WTC11 (cell line): ENCODE measurements around the gene CDCP1. TPM values are rescaled to one million over a fixed set of nuclear protein-coding genes. Genes with fewer than 3 reads are reported as not detected.

Experiments
- ATAC-seq: fragments of 200-7000 bp; cut with Tn5 transposase; 2 replicates; pipeline ENCODE4 v1.10.0; 2021; ENCODE audit warnings: mild to moderate bottlenecking, moderate library complexity
- CTCF ChIA-PET: fragments of 300-600 bp; sonication (Branson Sonifier 250); formaldehyde crosslinking; loops from one replicate; lab custom pipeline; 2021; ENCODE audit warnings: antibody characterized with exemption; lab: Charles Lee
- POLR2A ChIA-PET: fragments of 350-600 bp; sonication (Branson Sonifier 250); formaldehyde crosslinking; loops from one replicate; lab custom pipeline; 2021; ENCODE audit warnings: antibody characterized with exemption; lab: Charles Lee
- DNase-seq: peaks from one replicate; pipeline ENCODE4 v3.0.0; 2021; ENCODE audit warnings: low spot score
- H3K27ac Mint-ChIP-seq: 2 replicates; pipeline ENCODE4 v1.8.0; 2021; ENCODE audit warnings: mixed read lengths
- H3K27me3 Mint-ChIP-seq: 2 replicates; pipeline ENCODE4 v1.8.0; 2021; ENCODE audit warnings: low read depth, mild to moderate bottlenecking, moderate library complexity, mixed read lengths
- H3K36me3 Mint-ChIP-seq: 2 replicates; pipeline ENCODE4 v1.8.0; 2021; ENCODE audit warnings: mixed read lengths
- H3K4me1 Mint-ChIP-seq: 2 replicates; pipeline ENCODE4 v1.8.0; 2022; ENCODE audit warnings: mixed read lengths
- H3K4me3 Mint-ChIP-seq: 2 replicates; pipeline ENCODE4 v1.8.0; 2021; ENCODE audit warnings: mild to moderate bottlenecking, moderate library complexity, mixed read lengths
- H3K9me3 Mint-ChIP-seq: 2 replicates; pipeline ENCODE4 v1.8.0; 2021; ENCODE audit warnings: mixed read lengths
- ARID4B ChIP-seq: sonication (generic); formaldehyde crosslinking; IDR thresholded peaks from 2 replicates; pipeline ENCODE4 v1.8.0; 2023; ENCODE audit warnings: missing genetic modification reagents, mild to moderate bottlenecking, borderline replicate concordance
- ATF3 ChIP-seq: sonication (generic); formaldehyde crosslinking; conservative IDR thresholded peaks from 2 replicates; pipeline ENCODE4 v1.8.1; 2022; ENCODE audit warnings: mild to moderate bottlenecking, missing genetic modification reagents
- CBFB ChIP-seq: sonication (generic); formaldehyde crosslinking; IDR thresholded peaks from 2 replicates; pipeline ENCODE4 v1.8.1; 2022; ENCODE audit warnings: mild to moderate bottlenecking, low read depth, missing genetic modification reagents
- E2F4 ChIP-seq: sonication (generic); formaldehyde crosslinking; IDR thresholded peaks from 2 replicates; pipeline ENCODE4 v1.8.1; 2022; ENCODE audit warnings: low read depth, mild to moderate bottlenecking, moderate library complexity, missing genetic modification reagents, borderline replicate concordance
- EMX1 ChIP-seq: fragments of 250-450 bp; sonication (Bioruptor Pico); IDR thresholded peaks from 2 replicates; pipeline ENCODE4 v1.8.0; 2021; ENCODE audit warnings: mild to moderate bottlenecking
- FOXJ3 ChIP-seq: sonication (generic); formaldehyde crosslinking; IDR thresholded peaks from 2 replicates; pipeline ENCODE4 v1.9.0; 2021; ENCODE audit warnings: missing genetic modification reagents, mild to moderate bottlenecking, borderline replicate concordance
- FOXK1 ChIP-seq: sonication (generic); formaldehyde crosslinking; IDR thresholded peaks from 2 replicates; pipeline ENCODE4 v1.8.0; 2022; ENCODE audit warnings: mild to moderate bottlenecking, moderate library complexity, missing genetic modification reagents
- GRHL2 ChIP-seq: fragments of 250-450 bp; sonication (Bioruptor Pico); IDR thresholded peaks from 2 replicates; pipeline ENCODE4 v1.8.0; 2022; ENCODE audit warnings: mild to moderate bottlenecking, moderate library complexity; ENCODE audit not compliant: insufficient replicate concordance, severe bottlenecking
- IRF1 ChIP-seq: sonication (generic); formaldehyde crosslinking; IDR thresholded peaks from 2 replicates; pipeline ENCODE4 v1.8.0; 2023; ENCODE audit warnings: missing genetic modification reagents
- MAX ChIP-seq: sonication (generic); formaldehyde crosslinking; IDR thresholded peaks from 2 replicates; pipeline ENCODE4 v1.8.0; 2022; ENCODE audit warnings: mild to moderate bottlenecking, missing genetic modification reagents
- MLX ChIP-seq: sonication (generic); formaldehyde crosslinking; IDR thresholded peaks from 2 replicates; pipeline ENCODE4 v1.8.1; 2023; ENCODE audit warnings: mild to moderate bottlenecking, missing genetic modification reagents, moderate library complexity
- MXD4 ChIP-seq: fragments of 250-450 bp; sonication (Bioruptor Pico); IDR thresholded peaks from 2 replicates; pipeline ENCODE4 v1.8.0; 2021; ENCODE audit warnings: mild to moderate bottlenecking, moderate library complexity, borderline replicate concordance
- NR1H2 ChIP-seq: sonication (generic); formaldehyde crosslinking; IDR thresholded peaks from 2 replicates; pipeline ENCODE4 v1.9.0; 2021; ENCODE audit warnings: mild to moderate bottlenecking, moderate library complexity, missing genetic modification reagents
- SMAD4 ChIP-seq: sonication (generic); formaldehyde crosslinking; IDR thresholded peaks from 2 replicates; pipeline ENCODE4 v1.8.0; 2022; ENCODE audit warnings: mild to moderate bottlenecking, missing genetic modification reagents
- ZBTB43 ChIP-seq: sonication (generic); formaldehyde crosslinking; IDR thresholded peaks from 2 replicates; pipeline ENCODE4 v1.8.1; 2023; ENCODE audit warnings: mild to moderate bottlenecking, missing genetic modification reagents
- ZNF121 ChIP-seq: sonication (generic); formaldehyde crosslinking; IDR thresholded peaks from 2 replicates; pipeline ENCODE4 v1.8.0; 2023; ENCODE audit warnings: missing genetic modification reagents
- ZNF138 ChIP-seq: sonication (generic); formaldehyde crosslinking; conservative IDR thresholded peaks from 2 replicates; pipeline ENCODE4 v1.8.1; 2022; ENCODE audit warnings: mild to moderate bottlenecking, moderate library complexity, missing genetic modification reagents
- ZNF281 ChIP-seq: sonication (generic); formaldehyde crosslinking; IDR thresholded peaks from 2 replicates; pipeline ENCODE4 v1.8.0; 2023; ENCODE audit warnings: mild to moderate bottlenecking, missing genetic modification reagents
- ZNF425 ChIP-seq: fragments of 250-450 bp; sonication (Bioruptor Pico); conservative IDR thresholded peaks from 2 replicates; pipeline ENCODE4 v1.9.0; 2021; ENCODE audit warnings: mild to moderate bottlenecking
- ZNF671 ChIP-seq: fragments of 250-450 bp; sonication (Bioruptor Pico); IDR thresholded peaks from 2 replicates; pipeline ENCODE4 v1.8.0; 2021; ENCODE audit warnings: mild to moderate bottlenecking
- total RNA-seq: library from RNA; stranded (reverse); gene quantifications from 3 replicates; pipeline ENCODE4 v1.2.3, GENCODE V29; 2021

The CDCP1 gene
- total RNA-seq, 1 experiment from 2014 or later = 14.6 TPM

GRCh38 chr3:45082142-45082538, 64.0 kb downstream of the CDCP1 start:
- ATAC-seq = no peak
- Mint-ChIP-seq H3K9me3 (no peaks in the 10 kb centered on the region), H3K36me3 (peaks cover 14% of the 10 kb centered on the region), H3K27ac (no peak overlapping the region), H3K4me1 (peaks cover 4% of the 10 kb centered on the region; the same call in 1 of the 2 replicates), H3K27me3 (no peaks in the 10 kb centered on the region), H3K4me3 (no peak overlapping the region)
- POLR2A ChIA-PET = no interaction called here
- no peak for TF ChIP-seq EMX1 (CRISPR knock-in tag)
- no peak for TF ChIP-seq ATF3 (CRISPR knock-in tag)
- TF ChIP-seq ZNF281 (CRISPR knock-in tag) = no peak
- TF ChIP-seq MAX (CRISPR knock-in tag) = no peak
- TF ChIP-seq ZNF425 = no peak
- TF ChIP-seq NR1H2 = no peak
- no peak for TF ChIP-seq CBFB (CRISPR knock-in tag)
- no peak for TF ChIP-seq ZBTB43 (CRISPR knock-in tag)
- no peak for TF ChIP-seq ZNF671
- no peak for TF ChIP-seq MLX (CRISPR knock-in tag)
- TF ChIP-seq ZNF121 (CRISPR knock-in tag) = no peak
- TF ChIP-seq FOXK1 (CRISPR knock-in tag) = no peak
- no peak for DNase-seq
- CTCF ChIA-PET = no interaction called here

- H3K27ac Mint-ChIP-seq = no peak overlapping the region
- TF ChIP-seq ZNF138 (no peak), FOXJ3 (CRISPR knock-in tag) (no peak), MXD4 (CRISPR knock-in tag) (no peak), IRF1 (no peak), NR1H2 (no peak), E2F4 (CRISPR knock-in tag) (no peak), SMAD4 (no peak), GRHL2 (CRISPR knock-in tag) (no peak), ARID4B (CRISPR knock-in tag) (no peak)
- TF ChIP-seq, all 79 proteins: peak for 0
- ATAC-seq (no peak), DNase-seq (no peak)
- Mint-ChIP-seq H3K27me3 (no peaks in the 10 kb centered on the region), H3K36me3 (peaks cover 9% of the 10 kb centered on the region), H3K9me3 (0 out of 2 replicates have a peak, but pooled peaks cover 4% of the 10 kb centered on the region), H3K4me1 (peaks cover 2% of the 10 kb centered on the region; the same call in 1 of the 2 replicates), H3K4me3 (no peak overlapping the region)
- ChIA-PET POLR2A (no interaction called here), CTCF (interaction anchor here (0.5 to 0.6 kb wide), 2 partner anchors 126 to 265 kb away, joined by 3 to 4 read pairs; no protein-coding TSS in a partner anchor)
Measured at GRCh38 chr3:45081506-45082141, 64.6 kb downstream of the CDCP1 start.
